Dermis microvascular lymphatic vessel endothelial cell (primary cell): ENCODE measurements around the gene PSMA5. TPM values are rescaled to one million over a fixed set of nuclear protein-coding genes. Genes with fewer than 3 reads are reported as not detected.

Experiments
- DNase-seq, 2 donors: peaks; one replicate each; pipeline versions ENCODE4 v3.0.0 to v3.0.0-alpha.2; 2010; ENCODE audit warnings: low read depth in 2 of 2
- total RNA-seq: library from RNA; depleted of rRNA; stranded (reverse); fragments of >200 nt; gene quantifications from 2 replicates; pipeline ENCODE4 v1.2.1, GENCODE V29; 2014

The PSMA5 gene
- total RNA-seq, 1 donor from 2014 or later: 49.7 TPM

- no peak for DNase-seq
Measured at GRCh38 chr1:109370712-109371340, 55.4 kb downstream of the PSMA5 start.

DNA sequence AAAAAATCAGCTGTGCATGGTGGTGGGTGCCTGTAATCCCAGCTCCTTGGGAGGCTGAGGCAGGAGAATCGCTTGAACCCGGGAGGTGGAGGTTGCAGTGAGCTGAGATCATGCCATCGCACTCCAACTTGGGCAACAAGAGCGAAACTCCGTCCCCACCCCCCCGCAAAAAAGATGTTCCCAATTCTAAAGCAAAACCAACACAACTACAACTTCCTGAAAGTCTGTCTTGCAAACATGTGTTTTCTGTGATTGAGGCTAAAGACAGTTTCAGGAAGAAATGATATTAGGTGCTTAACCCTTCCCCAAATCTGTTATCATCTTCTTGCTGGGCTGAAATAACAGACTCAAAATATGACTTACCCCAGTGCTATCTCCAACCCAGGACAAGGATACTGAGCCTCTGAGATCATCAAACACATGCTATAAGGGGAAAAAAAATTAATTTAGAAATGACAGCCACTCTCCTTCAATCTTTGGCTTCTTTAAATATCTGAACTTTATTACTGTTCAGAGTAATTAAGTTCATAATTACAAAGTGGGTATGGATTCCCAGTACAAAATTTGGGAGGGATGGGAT lies 57.0 kb downstream of the PSMA5 start:
- no peak for DNase-seq

DNA sequence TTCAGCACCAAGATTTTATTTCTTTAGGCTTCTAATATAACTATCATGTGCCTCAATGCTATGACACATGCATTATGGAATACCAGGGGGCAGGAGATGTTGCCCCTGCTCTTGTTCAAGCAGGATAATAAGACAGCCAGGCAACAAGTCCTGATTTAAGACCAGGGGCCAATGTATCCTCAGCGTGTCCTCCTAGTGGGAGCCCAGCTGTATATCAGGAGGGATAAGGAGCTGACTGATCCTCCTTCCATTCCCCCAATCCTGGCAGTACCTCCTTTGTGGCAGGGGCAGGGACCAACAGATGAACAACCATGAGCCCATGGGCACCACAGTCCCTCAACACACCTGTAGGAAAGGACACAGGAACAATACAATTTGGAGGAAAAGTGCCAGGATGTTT lies 57.8 kb downstream of the PSMA5 start:
- no peak for DNase-seq

DNA sequence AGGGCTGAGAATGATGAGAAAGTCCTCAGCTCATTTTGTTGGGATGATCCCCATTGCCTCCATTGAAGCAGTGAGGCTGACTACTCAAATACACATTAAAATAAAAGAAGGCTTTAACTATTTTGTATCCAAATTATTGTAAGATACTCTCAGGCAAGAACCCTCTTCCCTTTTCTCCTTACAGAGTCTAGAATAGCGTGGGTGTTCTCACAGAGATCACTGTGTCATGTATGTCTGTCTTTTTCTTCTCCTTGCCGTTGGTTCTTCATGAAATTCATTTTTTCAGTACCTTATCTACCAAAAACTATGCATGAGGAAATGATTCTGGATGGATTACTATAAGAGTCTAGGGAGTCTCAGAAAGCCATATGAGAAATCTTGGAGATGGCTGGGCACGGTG lies 58.6 kb downstream of the PSMA5 start:
- DNase-seq: no peak

DNA sequence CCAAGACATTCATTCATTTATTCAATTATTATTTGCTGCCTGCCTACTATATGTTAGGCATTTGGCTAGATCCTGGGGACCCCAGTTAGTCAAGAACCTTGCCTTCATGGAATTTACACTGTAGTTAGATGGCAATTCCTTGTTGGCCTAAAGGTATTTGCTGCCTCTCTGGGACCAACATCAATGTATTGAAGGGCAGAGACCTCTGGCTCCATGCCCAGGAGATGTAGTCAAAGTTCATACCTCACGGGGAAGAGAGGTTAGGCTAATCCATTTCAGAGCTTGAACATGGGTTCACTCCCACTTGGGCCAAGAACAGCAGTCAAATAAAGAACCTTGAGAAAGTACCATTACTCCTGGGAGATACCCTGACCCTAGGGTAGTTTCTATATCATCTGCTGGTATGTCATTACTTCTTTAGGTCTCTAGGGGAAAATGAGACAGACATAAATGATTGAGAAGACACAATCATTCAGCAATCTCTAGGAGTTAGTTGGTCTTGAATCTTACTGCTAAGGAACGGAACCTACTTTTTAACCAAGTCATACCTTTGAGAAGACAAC lies 60.5 kb downstream of the PSMA5 start:
- DNase-seq: no peak

DNA sequence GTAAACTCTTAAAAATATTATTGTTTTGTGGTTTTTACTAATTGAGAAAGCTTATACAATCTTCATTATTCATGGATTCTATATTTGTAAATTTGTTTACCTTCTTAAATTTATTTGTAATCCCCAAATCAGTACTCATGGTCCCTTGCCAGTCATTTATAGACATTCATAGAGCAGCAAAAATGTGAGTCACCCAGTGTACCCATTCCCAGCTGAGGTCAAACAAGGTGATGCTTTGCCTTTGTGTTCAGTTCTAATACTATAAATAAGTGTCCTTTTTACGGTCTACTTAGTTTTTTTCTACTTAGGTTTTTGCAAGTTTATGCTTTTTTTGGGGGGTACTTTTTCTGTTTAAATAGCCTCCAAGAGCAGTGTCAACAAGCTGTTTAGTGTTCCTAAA lies 64.6 kb downstream of the PSMA5 start:
- DNase-seq: no peak

DNA sequence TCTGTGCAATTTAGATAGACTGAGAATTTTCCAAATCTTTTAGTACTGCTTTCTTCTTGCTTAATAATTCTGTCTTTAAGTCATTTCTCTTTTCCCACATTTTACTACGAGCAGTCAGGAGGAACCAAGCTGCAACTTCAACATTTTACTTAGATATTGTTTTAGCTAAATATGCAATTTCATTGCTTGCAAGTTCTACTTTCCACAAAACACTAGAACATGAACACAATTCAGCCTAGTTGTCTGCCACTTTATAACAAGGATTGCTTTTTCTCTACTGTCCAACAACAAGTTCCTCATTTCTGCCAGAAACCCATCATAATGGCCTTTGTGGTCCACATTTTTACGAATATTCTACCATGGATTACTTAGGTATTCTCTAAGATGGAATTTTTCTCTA lies 65.2 kb downstream of the PSMA5 start:
- DNase-seq: no peak

GRCh38 chr1:109357616-109358015 lies 68.6 kb downstream of the PSMA5 start:
- DNase-seq: no peak

DNA sequence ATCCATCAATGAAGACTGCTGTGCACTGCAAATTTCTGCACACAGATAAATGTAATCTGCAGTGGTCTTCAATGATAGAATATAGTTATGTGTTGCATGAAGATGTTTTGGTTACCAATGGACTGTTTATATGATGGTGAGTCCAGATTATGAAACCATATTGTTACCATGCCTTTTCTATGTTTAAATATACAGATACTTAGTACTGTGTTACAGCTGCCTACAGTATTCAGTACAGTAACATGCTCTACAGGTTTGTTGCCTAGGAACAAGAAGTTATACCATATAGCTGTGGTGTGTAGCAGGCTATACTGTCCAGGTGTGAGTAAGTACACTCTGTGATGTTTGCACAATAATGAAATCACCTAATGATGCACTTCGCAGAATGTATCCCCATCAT lies 69.3 kb downstream of the PSMA5 start:
- DNase-seq: no peak

GRCh38 chr1:109356505-109356904 lies 69.7 kb downstream of the PSMA5 start:
- no peak for DNase-seq

- no peak for DNase-seq
Measured at GRCh38 chr1:109354929-109355328, 71.3 kb downstream of the PSMA5 start.

GRCh38 chr1:109351457-109351856 lies 74.8 kb downstream of the PSMA5 start:
- DNase-seq: no peak

- DNase-seq: no peak
Measured at GRCh38 chr1:109350655-109351054, 75.6 kb downstream of the PSMA5 start.

DNA sequence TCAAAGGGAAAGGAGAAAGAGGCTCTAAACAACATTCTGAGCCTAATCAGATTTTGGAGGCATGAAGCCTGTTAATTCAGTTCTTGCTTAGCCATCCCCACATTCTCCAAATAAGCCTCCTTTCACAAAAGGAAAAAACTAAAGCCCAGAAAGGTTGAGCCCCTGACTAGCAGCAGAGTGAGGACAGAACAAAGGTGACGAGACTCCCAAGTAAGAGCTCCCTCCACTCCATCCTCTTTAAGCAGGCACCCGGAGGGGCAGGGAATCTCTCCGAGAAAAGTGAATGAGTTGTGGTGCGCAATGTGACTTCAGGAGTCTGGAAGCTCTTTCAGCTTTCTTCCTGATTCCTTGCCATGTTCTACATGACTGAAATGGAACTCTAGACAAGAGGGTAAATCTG lies 76.1 kb downstream of the PSMA5 start:
- no peak for DNase-seq

Other genes starting within 250 kb of the PSMA5 start
- gene SARS1, start 212.5 kb downstream of the PSMA5 start, total RNA-seq: 130 and 136 TPM in 2 replicates
- gene CELSR2, start 176.9 kb downstream of the PSMA5 start, total RNA-seq: 0.51 and 0.89 TPM in 2 replicates
- gene PSRC1, start 143.3 kb downstream of the PSMA5 start, total RNA-seq: 1.8 and 4.5 TPM in 2 replicates
- gene MYBPHL, start 119.4 kb downstream of the PSMA5 start, total RNA-seq: not detected in 2 replicates
- gene SORT1, start 28.5 kb downstream of the PSMA5 start, total RNA-seq: 9.4 and 14.5 TPM in 2 replicates
- gene SYPL2, start 40.1 kb upstream of the PSMA5 start, total RNA-seq: under 0.01 TPM in 1 of 2 replicates, not detected in the other
- gene ATXN7L2, start 57.5 kb upstream of the PSMA5 start, total RNA-seq: 0.90 and 1.3 TPM in 2 replicates
- gene CYB561D1, start 67.6 kb upstream of the PSMA5 start, total RNA-seq: 3.1 and 4.6 TPM in 2 replicates
- 0.64 and 1.0 TPM in 2 replicates for gene AMIGO1, start 83.3 kb upstream of the PSMA5 start, total RNA-seq
- 0.13 TPM in 1 of 2 replicates, not detected in the other for gene GPR61, start 113.4 kb upstream of the PSMA5 start, total RNA-seq
- 11.4 and 14.9 TPM in 2 replicates for gene GNAI3, start 122.2 kb upstream of the PSMA5 start, total RNA-seq
- gene GNAT2, start 193.2 kb upstream of the PSMA5 start, total RNA-seq: 0.13 TPM in 1 of 2 replicates, not detected in the other
- 24.3 and 37.2 TPM in 2 replicates for gene AMPD2, start 193.4 kb upstream of the PSMA5 start, total RNA-seq
- 1.2 and 1.3 TPM in 2 replicates for gene GSTM4, start 229.7 kb upstream of the PSMA5 start, total RNA-seq
- 1.3 and 3.0 TPM in 2 replicates for gene GSTM2, start 241.6 kb upstream of the PSMA5 start, total RNA-seq